GM18519 (cell line): ENCODE data around the gene WNT9A.

Source experiments
- ATAC-seq: cut with Tn5 transposase; IDR thresholded peaks from one replicate; pipeline ENCODE4 v1.9.1; 2021; ENCODE audit warnings: mild to moderate bottlenecking, moderate library complexity; ENCODE audit not compliant: unreplicated experiment, low FRiP score

Gene WNT9A

DNA sequence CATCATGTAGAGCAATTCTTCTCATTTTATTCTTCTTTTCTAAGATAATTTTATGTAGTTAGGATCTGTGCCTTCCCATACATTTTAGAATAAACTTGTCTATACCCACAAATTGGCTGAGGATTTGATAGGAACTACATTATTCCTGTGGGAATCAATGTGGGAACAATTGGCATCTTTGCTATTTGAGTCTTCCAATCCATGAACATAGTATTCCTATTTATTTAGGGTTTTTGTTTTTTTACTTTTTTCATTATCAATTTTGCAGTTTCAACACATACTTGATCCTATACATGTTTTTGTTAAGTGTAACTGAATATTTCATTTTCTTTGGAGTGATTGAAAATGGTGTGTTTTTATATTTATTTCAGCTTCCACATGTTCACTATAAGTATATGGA, 8.1 kb upstream of the WNT9A start:
- no peak for ATAC-seq

DNA sequence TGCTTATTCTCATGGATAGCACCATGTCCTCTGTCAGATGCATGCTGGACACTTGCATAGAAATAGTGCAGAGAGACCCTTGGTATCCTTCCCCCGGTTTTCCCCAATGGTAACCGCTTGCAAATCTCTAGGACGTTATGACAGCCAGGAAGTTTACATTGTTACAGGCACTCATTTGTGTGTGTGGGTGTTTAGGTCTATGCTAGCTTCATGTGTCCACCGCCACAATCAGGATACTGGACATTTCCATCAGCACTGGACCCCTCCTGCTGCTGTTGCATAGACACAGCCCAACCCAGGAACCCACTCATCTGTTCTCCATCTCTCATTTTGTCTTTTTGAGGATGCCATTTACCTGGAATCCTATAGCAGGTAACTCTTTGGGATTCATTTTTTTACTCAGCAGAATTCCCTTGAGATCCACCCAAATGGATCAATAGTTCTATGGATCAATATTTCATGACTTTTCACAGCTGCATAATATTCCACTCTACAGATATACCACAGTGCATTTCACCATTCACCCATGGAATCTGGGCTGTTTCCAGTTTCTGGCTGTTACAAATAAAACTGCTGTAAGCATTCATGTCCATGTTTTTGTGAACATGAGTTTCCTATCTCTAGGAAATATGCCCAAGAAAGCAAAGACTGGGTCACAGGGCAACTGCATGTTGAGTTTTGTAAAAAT, 6.6 kb upstream of the WNT9A start:
- no peak for ATAC-seq

DNA sequence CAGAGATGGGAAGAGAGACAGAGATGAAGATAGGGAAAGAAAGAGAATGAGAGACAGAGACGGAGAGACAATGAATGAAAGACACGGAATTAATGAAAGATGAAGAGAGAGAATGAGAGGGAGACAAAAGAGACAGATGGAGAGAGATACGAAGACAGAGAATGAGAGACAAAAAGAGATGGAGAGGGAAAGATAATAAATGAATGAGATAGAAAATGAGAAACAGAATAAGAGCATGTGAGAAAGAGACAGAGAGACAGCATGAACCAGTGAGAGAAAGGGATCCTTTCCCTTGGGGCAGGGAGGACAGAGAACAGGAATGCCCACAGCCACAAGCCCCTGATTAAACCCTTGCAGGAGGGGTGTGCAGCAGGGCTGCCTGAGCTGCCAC, 5.3 kb upstream of the WNT9A start:
- no peak for ATAC-seq

DNA sequence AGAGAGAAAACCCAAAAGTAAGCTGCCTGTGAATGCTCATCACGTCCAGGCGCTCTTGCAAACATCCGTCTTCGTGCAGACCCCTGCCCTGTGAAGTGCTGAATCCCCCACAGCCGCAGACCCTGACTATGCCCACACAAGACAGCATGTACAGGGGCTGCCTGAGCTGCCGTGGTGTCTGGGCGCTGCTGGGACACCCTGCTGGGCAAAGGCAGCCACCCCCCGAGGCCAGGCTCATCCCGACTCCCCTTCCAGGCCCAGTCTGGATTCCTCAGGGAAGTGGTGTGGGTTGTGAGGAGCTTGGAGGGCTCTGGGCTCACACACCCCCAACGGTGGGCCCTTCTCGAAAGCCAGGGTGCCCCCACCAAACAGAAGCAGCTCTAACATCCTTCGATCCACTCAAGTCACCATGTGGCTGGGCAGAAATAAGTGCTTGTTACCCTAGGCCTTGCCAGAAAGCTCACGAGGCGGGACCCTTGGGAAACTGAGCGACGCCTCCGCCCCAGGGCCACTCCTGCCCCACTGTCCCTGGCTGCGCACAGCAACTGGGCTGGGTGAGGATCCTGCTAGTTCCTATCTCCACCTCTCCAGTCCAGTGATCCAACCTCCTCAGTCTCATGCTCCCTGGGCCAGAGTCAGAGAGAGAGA, 4.8 kb upstream of the WNT9A start:
- no peak for ATAC-seq

DNA sequence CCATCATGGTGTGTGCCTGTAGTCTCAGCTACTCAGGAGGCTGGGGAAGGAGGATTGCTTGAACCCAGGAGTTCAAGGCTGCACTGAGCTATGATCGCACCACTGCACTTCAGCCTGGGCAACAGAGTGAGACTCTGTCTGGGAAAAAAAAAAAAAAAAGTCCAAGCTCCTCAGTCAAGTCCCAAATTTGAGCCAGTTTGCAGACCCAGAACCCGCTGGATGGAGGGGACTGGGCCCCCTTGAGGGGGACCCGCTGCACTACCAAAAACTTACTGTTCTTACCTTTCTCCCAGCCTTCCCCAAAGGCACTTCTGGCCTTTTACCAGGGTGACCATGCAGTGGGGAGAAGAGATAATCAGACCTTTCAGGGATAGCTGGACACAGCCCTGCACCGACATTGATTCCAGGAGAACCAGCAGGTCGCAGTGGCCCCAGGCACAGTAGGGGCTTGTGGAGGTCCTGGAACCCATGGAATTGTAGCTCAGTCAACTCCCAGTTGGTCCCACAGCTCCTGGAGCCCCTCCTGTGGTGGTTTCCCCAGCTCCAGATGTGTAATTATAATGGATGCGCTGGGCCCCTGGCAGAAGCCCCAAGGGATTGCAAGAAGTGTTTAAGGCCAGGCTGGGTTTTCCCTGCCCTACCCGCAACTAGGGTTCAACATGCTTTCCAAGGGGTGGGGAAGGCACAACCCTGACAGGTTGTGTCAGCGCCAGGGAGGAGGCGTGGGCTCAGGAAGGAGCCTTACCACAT, 4.1 kb upstream of the WNT9A start:
- no peak for ATAC-seq

DNA sequence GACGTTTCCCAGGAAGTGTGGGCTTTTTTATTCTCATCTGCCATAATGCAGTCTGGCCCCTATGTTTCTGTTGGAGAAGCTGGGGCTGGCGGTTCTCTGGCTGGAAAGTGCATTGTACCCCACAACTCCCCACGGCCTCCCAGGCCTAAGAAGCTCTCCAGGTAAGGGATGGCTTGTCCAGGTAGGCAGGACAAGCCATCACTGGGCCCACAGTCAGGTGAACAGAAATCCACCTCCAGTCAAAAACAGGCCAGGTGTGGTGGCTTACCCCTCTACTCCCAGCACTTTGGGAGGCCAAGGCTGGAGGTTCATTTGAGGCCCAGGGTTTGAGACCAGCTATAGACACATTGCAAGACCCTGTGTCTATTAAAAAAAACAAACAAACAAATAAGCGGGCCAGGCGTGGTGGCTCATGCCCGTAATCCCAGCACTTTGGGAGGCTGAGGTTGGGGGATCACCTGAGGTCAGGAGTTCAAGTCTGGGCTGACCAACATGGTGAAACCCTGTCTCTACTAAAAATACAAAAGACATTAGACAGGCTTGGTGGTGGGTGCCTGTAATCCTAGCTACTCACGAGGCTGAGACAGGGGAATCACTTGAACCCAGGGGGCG, 3.1 kb upstream of the WNT9A start:
- no peak for ATAC-seq

DNA sequence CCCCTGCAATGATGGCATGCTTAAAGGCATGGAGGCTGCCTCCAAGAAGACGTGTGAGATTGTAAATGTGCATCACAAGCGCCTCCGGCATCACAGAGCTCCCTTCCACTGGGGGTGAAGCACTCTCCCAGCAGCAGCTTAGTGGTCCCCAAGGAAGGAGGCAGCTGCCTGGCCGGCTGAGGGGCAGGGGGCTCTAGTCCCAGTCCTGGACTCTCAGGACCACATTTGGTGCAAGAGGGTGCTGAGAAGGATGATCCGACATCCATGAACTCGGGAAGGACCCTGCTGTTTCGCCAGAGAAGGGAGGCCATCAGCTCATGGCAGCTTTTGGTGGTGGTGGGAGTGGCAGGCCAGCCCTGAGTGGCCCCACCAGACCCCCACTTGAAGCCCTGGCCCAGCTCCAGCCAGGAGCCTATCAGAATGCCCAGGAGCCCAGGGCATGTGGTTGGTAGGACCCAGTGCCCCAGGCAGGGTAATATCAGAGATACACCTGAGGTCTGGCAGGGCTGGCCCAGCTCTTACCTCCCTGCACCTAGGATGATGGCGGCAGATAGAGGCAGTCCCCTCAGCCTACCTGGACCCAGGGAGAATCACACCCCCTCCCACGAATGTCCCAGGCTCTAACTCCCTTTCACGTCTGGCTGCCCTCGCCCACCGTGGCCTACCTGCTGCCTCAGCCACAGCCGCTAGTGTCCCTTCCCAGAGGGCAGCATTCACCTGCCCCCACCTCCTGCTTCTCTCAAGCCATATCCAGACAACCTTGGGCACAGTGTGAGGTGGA, 2.4 kb upstream of the WNT9A start:
- ATAC-seq, result no peak

DNA sequence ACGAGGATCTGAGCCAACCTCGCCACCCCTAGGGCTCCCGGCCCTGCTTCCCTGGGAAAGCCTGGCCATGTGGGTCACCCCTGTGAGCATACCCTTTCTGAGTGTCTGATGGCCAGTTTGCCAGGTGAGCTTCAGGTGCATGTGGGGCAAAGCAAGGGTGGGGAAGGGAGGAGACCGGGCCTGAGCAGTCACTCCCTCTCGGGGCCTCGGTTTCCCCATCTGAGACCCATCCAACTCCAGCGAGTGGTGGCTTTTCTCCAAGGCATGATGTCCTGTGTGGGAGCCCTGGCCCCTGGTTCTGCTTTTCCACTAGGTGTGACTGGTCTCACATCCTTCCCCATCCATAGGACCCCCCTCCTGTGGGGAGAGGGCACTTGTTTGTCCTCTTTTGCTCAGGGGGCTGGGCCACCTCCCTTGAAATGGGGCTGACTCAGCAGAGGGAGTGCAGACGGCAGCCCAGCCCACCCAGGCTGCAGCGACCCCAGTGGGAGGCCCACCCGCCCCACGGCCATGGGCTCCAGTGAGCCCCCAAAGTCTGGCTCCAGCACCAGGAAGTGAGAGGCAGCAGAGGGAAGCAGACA, 1.7 kb upstream of the WNT9A start:
- ATAC-seq, result no peak

DNA sequence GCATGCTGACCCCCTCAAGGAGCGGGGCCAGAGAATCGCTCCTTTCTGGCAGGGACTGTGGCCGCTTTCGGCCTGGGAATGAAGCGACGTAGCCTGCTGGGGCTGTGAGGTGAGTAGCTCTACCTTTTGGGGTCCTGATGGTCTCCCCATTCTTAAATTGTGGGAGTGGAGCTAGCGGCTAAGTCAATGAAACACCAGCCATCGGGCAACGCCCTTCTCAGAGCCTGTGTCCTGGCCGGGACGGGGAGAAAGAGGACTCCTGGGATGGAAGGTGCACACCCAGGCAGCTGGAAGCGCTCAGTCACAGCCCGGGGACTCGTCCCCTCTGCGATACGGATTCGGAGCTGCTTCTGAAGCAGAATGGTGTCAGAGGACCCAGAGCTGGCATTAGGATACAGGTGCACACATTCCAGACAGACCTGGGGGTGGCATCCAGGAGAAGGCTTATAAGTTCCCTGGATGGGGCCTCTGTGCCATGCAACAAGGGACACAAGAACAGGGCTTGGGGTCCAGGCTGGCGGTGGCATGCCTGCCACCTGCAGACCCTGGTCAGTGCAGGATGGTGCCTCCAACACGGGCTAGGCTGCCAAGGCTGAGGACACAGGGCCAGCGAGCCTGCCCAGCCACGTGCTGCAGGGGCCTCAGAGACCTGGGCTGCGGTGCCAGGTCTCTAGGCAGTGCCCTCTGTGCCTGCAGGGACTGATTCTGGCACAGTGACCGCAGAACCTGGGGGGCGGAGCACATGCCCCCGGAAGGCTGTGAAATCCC, 945 bp upstream of the WNT9A start:
- no peak for ATAC-seq

DNA sequence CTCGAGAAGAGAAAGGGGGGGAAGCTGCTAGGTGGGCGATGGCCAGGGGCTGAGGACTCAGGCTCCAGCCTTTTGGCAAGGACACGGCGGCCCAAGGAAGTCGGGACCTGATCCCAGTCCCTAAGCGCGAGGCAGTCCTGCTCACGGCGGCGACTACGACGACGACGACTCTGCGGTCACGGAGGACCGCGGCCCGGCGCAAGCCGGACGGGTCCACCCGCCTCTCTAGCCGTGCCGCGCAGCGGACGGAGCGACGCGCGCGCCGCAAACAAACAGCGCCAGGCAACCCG, 401 bp downstream of the WNT9A start:
- ATAC-seq, result no peak

DNA sequence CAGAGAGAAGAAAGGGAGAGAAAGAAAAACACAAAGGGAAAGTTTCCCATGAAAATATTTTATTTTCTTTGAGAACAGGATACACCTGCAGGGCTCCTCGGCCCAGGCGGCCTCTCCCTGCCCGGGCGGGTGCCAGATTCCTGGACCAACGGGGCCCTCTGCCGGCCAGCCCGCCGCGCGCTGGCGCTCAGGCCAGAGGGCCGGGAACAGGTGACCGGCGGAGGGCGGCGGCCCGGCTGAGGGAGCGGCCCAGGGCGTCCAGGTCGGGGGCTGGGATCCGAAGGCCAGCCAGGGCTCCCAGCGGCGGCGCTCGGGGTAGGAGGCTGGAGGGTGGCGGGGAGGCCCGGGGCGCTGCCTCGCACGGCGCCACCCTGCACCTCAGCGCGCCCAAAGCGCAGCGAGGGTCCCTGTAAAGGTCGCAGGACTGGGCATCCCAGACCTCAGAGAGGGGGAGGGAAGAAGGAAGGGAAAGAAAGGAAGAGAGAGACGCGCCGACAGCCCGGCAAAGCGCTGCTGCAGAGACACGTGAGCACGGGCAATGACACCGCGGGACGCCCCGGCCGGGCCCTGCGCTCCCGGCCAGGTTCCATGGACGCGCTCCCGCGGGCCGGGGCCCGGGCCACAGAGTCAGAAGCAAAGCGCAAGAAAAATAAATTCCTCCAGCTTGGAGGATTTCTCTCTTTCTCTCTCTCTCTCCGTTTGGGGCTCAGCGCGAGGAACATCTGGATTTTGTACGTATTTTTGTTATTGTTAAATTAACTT, 927 bp downstream of the WNT9A start:
- no peak for ATAC-seq

DNA sequence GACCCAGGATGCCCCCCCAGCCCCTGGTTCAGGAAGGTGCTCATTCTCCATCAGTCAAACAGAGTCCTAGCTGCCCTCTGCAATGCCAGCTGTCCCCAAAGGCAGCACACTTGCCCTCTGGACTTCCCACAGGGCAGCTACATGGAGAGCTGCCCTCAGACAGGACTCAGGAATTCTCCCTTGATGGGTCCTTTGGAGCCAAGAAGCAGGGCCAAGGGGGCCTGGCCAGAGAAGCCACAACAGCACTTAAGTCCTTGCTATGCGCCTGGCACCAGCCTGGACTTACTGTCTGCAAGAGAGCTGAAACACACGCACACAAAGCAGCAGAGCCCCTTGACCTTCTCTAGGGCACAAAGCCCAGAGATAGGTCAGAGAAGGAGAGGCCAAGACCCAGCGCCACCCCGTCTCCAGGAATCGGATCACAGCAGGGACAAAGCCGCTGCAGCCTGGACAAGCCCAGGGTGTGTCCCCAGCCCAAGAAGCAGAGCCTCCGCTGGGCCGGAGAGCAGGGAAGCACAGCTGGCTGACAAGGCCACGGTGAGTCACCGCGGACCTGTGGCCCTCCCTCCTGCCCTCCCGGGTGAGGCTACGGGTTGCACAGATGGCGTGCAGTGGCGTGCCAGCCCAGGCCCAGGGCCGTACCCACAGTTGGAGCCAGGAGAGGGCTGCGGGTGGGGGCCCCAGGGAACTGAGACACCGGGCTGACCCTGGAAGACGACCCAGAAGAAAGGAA, 1.7 kb downstream of the WNT9A start:
- no peak for ATAC-seq

DNA sequence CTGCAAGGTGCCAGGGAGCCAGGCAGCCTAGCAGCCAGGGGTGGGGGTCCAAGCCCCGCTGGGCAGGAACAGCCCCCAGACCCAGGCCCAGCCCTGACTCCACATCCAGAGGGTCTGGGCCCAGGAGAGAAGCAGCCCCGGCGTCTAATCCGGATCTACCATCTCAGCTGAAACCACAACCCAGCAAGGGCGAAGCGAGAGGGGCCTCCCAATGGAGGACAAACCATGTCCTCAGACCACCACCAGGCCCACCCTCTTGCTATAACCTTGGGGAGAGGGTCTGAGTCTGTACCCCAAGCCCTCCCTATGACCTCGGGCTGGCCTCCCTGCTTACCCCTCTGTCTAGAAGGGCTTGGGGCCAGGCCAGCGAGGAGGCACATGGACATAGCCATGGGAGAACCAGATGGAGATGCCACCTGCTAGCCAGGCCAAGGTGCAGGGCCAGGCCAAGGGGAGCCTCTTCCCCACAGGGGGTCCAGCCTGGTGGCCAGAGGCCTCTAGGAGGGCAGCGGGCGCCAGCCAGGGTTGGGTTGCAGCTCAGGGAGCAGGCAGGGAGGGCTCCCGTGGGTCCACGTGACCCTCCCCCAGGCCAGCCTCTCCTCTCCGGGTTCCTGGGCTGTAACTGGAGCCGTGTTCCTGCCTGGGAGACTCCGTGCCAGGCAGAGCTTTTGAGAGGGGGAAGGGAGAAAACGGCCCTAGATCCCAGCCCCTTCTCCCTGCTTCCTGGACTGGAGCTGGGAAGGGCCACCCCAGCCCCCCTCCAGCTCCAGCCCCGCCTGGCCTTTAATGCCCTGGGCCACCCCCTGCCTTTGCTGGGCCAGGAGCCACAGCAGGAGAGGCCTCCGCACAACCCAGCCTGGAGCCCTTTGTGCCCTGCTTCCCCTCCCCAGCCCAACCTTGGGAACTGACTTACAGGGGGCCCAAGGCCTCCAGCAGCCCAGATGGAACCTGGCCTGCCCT, 2.5 kb downstream of the WNT9A start:
- no peak for ATAC-seq

DNA sequence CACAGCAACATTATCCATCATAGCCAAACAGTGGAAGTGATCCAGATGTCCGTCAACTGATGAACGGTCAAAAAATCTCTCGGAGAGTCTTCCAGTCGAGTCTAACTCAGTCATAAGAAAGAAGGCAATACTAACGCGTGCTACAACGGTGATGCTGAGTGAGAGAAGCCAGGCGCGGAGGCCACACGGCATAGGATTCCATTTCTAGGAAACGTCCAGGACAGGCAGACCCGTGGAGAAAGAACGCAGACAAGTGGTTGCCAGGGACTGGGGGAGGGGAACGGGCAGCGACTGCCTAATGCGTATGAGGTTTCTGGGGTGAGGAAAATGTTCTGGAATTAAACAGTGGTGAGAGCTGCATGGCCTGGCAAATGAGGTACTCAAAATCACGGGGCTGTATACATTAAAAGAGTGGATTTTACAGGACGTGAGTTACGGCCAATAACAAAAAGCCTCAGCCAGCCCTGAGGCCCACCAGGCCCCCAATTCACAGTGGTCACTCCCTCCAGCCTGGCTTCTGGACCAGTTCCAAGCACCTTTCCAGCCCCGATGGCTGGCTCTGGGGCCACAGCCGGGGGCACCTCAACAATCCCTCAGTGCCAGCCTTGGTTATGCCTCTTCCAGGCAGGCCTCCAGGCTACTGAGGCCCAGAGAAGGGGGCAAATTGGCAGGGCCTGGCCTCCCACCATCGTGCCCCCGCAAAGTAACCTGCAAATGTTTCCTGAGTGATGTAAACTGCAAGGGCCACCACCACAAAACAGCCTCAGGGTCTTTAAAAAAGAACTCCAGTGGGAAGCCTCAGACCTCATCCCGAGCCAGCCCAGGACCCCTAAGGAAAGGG, 3.4 kb downstream of the WNT9A start:
- ATAC-seq, result no peak

DNA sequence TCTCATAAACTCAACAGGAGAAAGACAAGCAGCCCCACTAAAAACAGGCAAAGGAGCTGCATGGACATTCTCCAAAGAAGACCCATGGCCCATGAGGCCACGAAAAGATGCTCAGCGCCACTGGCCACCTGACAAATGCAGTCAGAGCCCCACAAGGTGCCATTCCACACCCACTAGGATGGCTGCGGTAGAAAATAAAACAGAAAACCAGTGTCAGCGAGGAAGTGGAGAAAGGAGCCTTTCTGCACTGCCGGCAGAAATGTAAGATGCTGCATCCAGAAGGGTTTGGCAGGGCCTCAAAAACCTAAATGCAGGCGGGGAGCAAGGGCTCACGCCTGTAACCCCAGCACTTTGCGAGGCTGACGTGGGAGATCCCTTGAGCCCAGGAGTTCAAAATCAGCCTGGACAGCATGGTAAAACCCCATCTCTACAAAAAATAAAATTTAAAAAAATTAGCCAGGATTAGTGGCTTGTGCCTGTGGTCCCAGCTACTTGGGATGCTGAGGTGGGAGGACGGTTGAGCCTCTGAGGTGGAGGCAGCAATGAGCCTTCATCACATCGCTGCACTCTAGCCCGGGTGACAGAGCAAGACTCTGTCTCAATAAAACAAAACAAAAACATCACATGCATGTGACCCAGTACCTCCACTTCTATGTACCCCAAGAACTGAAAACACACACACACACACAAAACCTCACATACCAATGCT, 4.2 kb downstream of the WNT9A start:
- ATAC-seq, result no peak
